Activated CD4-positive, alpha-beta T cell treated with anti-CD3 and anti-CD28 coated beads, Interleukin-2, amount 50 U/mL, for 24 hours (primary cell): ENCODE measurements around the gene SRPX.

Experiments used
- DNase-seq, 2 donors: peaks; one replicate each; pipeline ENCODE4 v3.0.0-alpha.2; 2020; ENCODE audit warnings: low read depth in 1 of 2, low spot score in 1 of 2

Gene SRPX

DNA sequence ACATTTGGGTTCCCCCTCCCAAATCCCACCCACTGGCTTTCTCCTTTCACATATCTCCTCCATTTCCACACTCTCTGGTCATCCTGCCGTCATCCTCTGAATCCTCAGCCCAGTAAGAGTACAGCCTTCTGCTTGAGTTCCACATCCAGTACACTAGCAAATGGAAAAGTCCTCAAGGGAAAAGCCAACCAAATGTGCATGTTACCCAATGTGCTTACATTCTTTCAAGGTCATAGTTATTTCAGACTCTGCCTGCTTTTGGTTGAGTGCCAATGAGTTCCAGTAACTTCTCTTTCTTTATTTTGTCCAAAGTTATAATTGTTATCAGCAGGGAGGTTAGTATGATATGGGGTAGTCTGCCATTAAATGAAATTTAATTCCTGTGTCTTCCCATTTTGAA, 78.1 kb downstream of the SRPX start:
- DNase-seq: no peak

DNA sequence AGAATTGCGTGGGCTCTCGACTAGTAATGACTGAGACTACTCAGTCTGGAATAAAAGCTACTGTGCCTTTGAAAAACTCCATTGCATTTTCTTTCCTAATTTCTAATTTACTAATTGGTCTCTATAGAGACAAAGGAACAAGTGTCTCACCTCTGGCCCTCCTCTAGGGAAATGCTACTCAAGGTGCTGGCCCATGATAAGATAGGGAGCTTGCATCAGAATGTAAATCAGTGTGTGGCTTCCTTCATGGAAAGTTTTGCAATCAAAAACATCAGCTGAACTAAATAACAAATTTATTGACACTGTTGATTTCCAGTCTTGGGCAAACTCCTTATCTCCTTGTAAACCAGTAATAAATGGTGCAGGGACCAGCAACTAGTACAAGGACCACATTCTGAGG, 81.8 kb downstream of the SRPX start:
- DNase-seq: no peak

GRCh38 chrX:38138157-38138891, 82.3 kb downstream of the SRPX start:
- DNase-seq: no peak

DNA sequence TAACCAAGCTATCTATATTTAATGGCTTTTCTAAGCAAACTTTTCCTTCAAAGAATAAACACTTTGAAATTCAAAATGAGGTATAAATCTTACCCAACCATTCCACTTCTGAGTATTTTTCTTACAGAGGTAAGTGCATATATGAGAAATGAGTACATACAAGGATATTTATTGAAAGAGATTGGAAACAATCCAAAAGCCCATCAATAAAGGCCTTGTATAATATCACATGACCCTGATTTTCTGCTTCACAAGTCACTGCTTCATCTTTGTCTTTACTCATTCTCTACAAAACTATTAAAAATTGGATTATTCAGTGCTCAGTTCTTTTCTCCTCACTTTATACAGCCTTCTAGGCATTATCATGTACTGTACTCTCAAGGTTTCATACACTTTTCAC, 91.3 kb downstream of the SRPX start:
- no peak for DNase-seq

- DNase-seq: no peak
Observed at GRCh38 chrX:38127961-38128360, 92.7 kb downstream of the SRPX start.

- DNase-seq: no peak
Observed at GRCh38 chrX:38126179-38126578, 94.5 kb downstream of the SRPX start.

DNA sequence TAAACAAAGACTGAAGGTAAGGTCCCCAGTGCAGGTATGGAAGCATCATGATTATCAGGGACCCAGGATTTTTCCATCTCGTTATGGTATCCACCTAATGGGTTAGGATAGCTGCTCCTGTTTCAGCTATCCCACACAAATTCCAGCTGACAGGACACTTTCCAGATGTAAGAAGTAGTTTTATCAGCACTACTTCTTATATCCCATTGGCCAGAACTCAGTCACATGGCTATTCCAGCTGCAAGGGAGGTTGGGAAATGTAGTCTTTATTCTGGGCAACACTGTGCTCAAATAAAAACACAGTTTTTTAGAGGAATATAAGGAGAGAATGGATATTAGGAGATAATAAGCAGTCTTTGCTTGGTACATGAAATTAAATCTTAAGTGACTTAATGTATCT, 96.7 kb downstream of the SRPX start:
- DNase-seq: no peak

- DNase-seq: no peak
Observed at GRCh38 chrX:38117485-38117884, 103.2 kb downstream of the SRPX start.

DNA sequence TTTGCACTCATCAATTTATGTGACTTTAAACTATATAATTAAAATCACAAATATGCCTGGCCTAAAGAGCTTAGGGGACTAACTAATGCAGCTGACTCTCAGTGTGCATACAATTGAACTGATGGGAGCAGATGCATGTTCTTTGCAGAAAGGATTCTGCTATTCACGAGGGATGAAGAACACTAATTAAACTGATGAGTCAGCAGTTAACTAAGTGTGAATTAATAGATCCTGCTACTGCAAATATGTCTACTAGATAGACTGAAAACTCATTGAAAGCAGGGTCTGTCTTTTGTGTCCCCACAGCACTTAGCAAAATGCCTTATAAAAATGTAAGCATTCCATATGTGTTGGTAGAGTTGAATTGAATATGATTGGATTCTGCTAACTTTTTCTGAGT, 104.0 kb downstream of the SRPX start:
- no peak for DNase-seq

DNA sequence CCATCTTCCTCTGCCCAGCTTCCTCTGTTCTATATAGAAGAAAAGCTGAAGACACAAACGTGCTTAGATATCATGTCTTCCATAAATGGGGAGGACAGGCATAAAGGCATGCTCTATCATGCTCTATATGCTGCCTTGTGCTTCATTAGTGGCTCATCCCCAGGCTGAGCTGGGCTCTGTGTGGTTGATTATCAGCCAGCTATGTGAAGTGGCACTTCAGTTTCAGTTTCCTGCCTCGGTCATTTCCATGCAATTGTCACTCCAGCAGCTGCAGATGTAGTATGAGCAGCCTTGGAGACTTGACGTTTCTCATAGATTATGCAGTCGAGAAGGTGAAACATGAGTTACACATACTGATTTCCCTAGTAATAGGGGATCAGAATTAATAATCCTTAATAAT, 108.1 kb downstream of the SRPX start:
- no peak for DNase-seq

GRCh38 chrX:38111196-38111595, 109.5 kb downstream of the SRPX start:
- no peak for DNase-seq

GRCh38 chrX:38110231-38110630, 110.4 kb downstream of the SRPX start:
- no peak for DNase-seq

- no peak for DNase-seq
Observed at GRCh38 chrX:38109042-38109898, 111.4 kb downstream of the SRPX start.

DNA sequence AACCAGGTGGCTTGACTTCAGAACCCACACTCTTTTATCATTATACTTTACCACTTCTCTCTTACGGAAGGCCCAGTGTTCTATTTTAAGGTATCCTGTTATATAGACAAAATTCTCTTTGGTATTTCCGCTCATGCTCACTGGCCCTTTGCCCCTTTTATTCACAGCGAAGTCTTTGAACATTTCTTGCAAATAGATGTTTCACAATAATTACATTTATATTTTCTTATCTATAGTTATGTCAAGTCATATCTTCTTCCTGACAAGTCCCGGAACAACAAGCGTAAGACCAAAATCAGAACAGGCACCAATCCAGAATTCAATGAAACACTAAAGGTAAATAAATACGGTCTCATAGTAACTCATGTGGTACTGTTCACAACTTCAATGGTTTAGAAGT, 112.3 kb downstream of the SRPX start:
- DNase-seq: no peak

DNA sequence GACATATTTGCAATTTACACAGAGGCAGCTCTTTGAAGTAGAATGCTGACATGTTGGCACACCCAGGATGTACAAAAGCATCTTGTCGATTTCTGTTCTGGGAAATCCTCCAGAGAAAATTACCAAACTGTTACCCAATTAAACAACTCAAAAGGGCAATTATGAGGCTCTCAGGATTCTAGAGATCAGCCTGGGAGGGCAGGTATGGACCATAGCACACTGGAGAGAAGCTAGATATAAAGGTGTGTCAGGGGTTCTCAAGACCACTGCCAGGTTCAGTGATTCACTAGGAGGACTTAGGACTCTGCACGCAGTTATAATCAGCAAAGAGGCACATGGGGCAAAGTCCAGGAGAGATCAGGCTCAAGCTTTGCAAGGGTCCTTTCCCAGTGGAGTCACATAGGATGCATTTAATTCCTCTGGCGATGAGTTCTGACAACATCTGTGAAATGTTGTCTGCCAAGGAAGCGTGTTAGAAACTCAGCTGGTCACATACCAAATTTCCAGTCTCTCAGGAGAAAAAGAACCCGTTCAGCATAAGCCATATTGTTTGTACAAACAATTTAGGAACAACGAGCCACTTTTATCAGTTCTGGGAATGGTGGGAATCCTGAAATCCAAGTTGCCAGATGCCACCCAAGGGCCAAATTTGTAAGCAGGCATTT, 113.5 kb downstream of the SRPX start:
- no peak for DNase-seq

GRCh38 chrX:38105216-38105725, 115.4 kb downstream of the SRPX start:
- no peak for DNase-seq

DNA sequence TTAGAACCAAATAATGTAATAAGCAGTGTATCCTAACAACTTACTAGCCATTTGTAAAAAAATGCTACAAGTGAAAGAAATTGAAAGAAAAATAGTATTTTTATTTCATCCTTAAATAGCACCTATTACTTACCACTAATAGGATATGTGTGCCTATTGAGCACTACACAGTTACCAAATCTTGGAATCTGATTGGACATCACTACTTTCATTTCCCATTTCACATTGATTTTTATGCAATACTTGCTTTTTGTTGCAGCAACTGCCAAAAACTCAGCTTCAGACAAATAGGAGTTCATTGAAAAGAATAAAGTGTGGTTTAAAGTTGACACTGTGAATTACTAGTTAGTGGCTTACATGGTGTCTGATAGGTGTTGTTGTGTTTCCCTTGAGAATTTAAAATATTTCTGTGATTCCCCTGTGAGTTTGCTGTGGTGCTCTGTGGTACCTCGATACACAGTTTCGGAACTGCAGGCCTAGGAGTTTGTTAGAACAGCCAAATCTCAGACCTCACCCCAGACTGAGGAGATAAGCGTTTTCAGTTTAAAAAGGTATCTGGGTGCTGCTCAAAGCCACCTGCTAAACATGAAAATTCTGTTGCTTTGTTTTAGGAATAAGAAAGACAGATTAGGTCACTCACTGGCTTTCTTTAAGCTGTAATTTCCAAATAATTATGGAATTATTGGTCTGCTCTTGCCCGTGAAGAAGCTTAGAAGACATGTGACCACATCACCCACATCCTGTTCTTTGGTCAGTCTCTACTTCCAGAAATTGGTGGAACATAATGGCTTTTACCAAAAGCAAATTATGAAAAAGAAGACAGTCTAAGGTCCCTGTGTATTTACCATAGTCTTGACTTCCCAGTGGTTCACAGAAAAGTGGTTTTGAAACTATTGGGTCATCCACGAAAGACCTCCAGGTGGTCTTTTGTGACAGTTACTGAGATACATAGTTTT, 116.5 kb downstream of the SRPX start:
- DNase-seq: no peak

- no peak for DNase-seq
Observed at GRCh38 chrX:38102875-38103274, 117.8 kb downstream of the SRPX start.

- DNase-seq: no peak
Observed at GRCh38 chrX:38102240-38102639, 118.4 kb downstream of the SRPX start.

GRCh38 chrX:38099688-38100087, 121.0 kb downstream of the SRPX start:
- DNase-seq: no peak
